ENCODE data around the gene MEF2C.

GRCh38 chr5:88724201-88724600 lies 158.8 kb downstream of the MEF2C start:
- TF ChIP-seq POLR2A (IDR thresholded peaks at IDR 0.05; ENCODE audit: low read depth, low read length), result no peak
- TF ChIP-seq POLR2AphosphoS5 (IDR thresholded peaks at IDR 0.05; ENCODE audit: low read depth, low read length), result no peak
- TF ChIP-seq TAF1 (IDR thresholded peaks at IDR 0.05; ENCODE audit: borderline replicate concordance, low read depth, low read length), result no peak
